ENCODE measurements around the gene TRIM7.
A peak's percentile ranks its signal among the peaks of the same experiment; 100 is the strongest.

Gene TRIM7

DNA sequence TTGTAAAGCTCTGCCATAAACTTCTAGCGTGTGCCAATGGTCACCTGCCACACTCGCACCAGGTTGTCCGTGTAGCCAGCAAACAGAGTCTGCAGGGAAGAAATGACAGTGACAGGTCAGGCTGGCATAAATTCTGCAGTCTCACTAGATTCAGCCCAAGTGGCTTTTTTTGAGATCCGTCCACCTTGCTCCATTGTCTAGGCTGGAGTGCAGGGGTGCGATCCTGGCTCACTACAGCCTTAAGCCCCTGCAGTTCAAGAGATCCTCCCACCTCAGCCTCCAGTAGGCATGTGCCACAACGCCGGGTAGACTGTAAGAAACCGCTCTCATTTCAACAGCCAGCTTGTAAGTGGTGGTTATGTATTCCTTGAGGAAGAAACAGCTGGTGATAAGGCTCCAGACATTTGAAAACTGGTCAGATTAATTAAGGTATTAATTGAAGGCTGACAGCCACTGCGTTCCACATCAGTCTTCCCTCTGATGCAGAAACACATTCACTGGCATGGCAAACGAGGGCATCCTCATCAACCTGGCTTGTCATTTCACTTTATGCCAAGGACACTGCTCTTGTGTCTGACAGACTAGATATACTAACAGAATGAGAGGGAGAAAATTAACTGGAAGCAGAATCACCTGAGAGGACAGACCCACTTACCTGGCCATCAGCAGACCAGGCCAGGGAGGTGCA, 32.1 kb upstream of the TRIM7 start:
- no peak for DNase-seq (ENCODE audit: low read depth in 1 of 2, low spot score in 1 of 2)
- in situ Hi-C loops (cut with HindIII; ENCODE audit: low pct_unique_long_range_greater_than_20kb, low sequenced_read_pairs), result no loop called here
- TF ChIP-seq JUND (IDR thresholded peaks at IDR 0.05; ENCODE audit: low read depth), result no peak

DNA sequence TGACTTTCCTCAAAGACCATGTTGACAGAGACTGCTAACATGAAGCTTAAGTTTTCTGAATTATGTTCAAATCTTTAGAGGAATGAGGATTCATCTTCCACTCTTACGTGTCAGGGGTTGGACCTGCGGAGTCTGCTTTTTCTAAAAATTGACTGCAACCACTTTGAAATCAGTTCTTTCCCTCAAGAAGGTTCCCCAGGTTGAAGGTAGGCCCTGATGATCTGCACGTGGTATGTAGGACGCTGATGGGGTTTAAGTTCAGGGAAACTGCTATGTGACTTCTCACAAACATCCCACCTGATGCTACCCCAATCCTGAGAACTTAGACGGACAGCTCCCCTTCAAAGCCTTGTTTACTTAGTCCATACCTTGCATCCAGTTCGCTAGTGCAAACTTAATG, 31.5 kb upstream of the TRIM7 start:
- in situ Hi-C loops (cut with HindIII; ENCODE audit: low pct_unique_long_range_greater_than_20kb, low sequenced_read_pairs), result no loop called here
- DNase-seq (ENCODE audit: low read depth in 1 of 2, low spot score in 1 of 2), result no peak
- no peak; the same call in 1 of the 2 replicates for TF ChIP-seq JUND (IDR thresholded peaks at IDR 0.05; ENCODE audit: low read depth)

DNA sequence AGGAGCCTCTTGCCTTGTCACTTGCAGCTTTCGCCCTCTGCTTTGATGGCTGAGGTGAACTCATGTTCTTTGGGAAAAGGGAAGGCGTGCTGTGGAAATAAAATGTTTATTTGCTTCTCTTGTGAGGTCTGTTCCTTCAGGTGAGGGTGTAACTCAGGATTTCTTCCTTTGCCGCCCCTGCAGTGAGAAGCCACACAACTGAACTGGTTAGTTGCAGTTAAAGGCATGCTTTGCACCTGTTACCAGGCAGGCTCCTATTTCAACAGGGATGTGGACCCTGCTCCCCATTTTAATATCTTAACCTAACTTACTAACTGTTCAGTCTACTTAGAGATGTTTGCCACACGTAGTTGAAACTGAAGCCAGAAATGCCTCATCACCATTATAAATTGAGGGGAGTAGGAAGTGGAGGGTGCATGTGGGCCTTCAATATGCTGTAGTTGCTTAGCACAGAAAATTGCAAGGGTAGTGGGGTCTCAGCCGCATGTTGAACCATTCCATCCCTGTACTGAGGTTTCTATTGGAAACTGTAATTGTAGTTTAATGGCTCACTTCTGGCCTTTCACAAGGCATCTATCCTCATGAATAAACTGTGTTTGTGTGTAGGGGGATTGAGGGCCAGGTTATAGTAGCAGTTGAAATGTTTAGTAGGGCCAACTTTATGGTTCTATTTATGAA, 30.8 kb upstream of the TRIM7 start:
- in situ Hi-C loops (cut with HindIII; ENCODE audit: low pct_unique_long_range_greater_than_20kb, low sequenced_read_pairs), result no loop called here
- TF ChIP-seq JUND (IDR thresholded peaks at IDR 0.05; ENCODE audit: low read depth), result no peak; the same call in 1 of the 2 replicates
- no peak for DNase-seq (ENCODE audit: low read depth in 1 of 2, low spot score in 1 of 2)

DNA sequence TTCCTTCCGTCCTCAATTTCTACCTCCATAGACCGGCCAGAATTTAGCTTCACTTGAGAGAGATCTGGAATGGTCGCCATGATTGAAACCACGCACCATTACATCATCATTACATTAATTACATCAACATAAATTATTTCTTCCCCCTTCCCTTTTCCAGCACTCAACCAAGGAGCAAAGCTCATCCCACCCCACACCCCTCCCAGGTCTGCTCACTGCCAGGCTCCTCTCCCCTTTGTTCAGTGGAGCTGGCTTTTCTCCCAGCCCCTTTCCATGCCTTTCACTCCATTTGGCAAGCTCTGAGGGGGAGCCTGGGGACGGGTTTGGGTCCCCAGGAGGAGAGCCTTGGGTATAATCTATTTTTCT, 30.3 kb upstream of the TRIM7 start:
- in situ Hi-C loops (cut with HindIII; ENCODE audit: low pct_unique_long_range_greater_than_20kb, low sequenced_read_pairs), result no loop called here
- TF ChIP-seq JUND (IDR thresholded peaks at IDR 0.05; ENCODE audit: low read depth), result no peak
- no peak for DNase-seq (ENCODE audit: low read depth in 1 of 2, low spot score in 1 of 2)

DNA sequence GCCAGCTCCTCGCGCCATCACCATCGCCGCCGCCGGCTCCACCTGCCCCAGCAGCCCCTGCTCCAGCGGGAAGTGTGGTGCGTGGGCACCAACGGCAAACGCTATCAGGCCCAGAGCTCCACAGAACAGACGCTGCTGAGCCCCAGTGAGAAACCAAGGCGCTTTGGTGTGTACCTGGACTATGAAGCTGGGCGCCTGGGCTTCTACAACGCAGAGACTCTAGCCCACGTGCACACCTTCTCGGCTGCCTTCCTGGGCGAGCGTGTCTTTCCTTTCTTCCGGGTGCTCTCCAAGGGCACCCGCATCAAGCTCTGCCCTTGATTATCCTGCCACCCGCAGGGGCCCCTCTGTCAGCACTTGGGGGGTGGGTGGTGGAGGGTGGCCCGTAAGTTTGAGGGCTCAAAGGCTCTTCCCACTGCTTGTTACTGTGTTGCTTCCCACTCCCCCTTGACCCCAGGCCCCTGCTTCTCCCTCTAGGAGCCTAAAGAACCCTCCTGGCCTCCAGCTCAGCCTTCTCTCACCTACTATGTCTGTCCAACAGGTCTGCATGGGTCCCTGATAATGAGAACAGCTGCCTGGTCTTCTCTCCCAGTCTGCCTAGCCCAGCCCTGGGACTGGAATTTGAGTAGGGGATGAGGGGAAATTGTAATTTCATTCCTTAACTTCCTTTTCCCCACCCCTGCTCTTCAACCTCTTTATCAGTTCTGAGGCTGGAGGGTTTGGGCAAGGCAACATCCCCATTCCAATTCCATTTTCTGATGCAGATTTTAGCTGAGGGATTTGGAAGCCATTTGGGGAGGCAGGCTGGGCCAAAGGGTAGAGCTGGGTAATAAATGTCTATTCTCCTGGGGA, 29.7 kb upstream of the TRIM7 start:
- in situ Hi-C loops (cut with HindIII; ENCODE audit: low pct_unique_long_range_greater_than_20kb, low sequenced_read_pairs), result no loop called here
- no peak for DNase-seq (ENCODE audit: low read depth in 1 of 2, low spot score in 1 of 2)
- TF ChIP-seq JUND (IDR thresholded peaks at IDR 0.05; ENCODE audit: low read depth), result 0 out of 2 replicates have a peak, but pooled peaks have one; percentile 23

DNA sequence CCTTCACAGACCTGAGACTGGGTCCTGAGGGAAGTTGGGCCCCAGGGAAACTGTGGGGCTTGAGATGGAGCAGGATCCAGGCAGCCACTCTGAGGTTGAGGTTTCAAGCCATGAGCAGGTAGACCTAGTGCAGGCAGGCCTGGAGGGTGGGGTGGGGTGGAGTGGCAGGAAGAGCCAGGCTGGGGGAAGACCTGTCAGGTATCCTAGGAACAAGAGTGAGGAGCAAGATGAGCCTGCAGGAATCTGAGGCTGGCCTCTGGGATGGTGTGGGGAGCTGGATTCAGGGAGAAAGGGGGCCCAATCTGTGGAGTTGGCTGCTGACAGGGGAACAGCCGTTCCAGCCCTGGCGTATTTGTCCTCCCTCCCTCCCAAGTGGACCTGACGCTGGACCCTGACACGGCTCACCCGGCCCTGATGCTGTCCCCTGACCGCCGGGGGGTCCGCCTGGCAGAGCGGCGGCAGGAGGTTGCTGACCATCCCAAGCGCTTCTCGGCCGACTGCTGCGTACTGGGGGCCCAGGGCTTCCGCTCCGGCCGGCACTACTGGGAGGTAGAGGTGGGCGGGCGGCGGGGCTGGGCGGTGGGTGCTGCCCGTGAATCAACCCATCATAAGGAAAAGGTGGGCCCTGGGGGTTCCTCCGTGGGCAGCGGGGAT, 28.9 kb upstream of the TRIM7 start:
- no peak for TF ChIP-seq JUND (IDR thresholded peaks at IDR 0.05; ENCODE audit: low read depth)
- in situ Hi-C loops (cut with HindIII; ENCODE audit: low pct_unique_long_range_greater_than_20kb, low sequenced_read_pairs), result no loop called here
- no peak for DNase-seq (ENCODE audit: low read depth in 1 of 2, low spot score in 1 of 2)

DNA sequence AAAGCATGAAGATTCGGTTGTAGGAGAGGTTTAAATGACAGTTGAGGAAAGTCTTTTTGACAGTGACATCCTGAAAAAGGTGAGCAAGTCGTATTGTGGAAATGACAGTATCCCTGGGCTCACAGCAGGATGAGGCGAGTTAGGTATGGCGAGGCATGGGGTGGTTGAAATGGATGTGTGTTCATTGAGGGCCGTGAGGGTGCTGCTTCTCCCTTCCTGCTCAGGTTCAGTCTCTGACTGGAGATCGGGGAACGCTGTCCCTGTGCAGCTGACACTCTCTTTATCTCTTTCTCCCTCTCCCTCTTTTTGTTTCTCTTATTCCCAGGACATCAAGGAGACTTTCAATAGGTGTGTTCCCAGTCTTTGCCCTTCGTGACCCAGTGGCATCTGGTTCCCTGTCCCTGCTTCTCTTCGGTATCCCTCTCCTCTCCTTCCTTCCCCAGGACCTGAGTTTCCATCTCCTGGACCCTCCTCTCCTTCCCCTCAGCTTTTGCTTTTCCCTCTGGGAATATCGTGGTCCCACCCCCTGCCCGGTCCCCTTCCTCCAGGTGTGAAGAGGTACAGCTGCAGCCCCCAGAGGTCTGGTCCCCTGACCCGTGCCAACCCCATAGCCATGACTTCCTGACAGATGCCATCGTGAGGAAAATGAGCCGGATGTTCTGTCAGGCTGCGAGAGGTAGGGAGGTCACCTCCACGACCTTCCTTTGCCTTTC, 28.2 kb upstream of the TRIM7 start:
- in situ Hi-C loops (cut with HindIII; ENCODE audit: low pct_unique_long_range_greater_than_20kb, low sequenced_read_pairs), result no loop called here
- no peak for DNase-seq (ENCODE audit: low read depth in 1 of 2, low spot score in 1 of 2)
- TF ChIP-seq JUND (IDR thresholded peaks at IDR 0.05; ENCODE audit: low read depth), result no peak

DNA sequence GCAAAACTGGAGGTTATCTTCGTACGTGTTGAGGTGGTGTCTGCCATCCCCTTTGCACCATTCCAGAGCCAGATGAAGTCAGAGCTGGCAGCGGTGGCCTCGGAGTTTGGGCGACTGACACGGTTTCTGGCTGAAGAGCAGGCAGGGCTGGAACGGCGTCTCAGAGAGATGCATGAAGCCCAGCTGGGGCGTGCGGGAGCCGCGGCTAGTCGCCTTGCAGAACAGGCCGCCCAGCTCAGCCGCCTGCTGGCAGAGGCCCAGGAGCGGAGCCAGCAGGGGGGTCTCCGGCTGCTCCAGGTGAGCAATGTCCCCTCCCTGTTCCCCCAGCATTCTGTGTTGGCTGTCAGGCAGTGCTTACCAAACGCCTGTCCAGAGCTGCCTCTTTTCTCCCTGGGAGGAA, 27.6 kb upstream of the TRIM7 start:
- TF ChIP-seq JUND (IDR thresholded peaks at IDR 0.05; ENCODE audit: low read depth), result no peak
- no peak for DNase-seq (ENCODE audit: low read depth in 1 of 2, low spot score in 1 of 2)
- in situ Hi-C loops (cut with HindIII; ENCODE audit: low pct_unique_long_range_greater_than_20kb, low sequenced_read_pairs), result no loop called here

DNA sequence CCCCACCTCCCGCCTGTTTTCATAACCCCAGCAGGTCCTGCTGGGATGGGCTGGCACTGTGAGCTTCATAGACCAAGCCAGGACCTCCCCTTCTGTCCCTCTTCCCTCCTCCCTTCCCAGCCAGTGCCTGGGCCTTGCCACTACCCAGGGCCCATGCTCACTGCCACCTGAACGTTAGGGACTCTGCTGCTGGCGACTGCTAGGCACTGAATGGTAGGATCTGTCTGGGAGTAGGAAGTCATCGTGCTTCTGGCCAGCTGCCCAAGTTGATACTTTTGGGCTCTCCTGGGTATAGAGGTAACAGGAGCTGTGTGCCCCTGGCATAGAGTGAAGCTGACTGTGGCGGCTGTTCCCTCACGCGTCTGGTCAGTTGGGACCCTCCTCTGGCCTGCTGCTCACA, 26.4 kb upstream of the TRIM7 start:
- DNase-seq (ENCODE audit: low read depth in 1 of 2, low spot score in 1 of 2), result no peak
- no peak for TF ChIP-seq JUND (IDR thresholded peaks at IDR 0.05; ENCODE audit: low read depth)
- in situ Hi-C loops (cut with HindIII; ENCODE audit: low pct_unique_long_range_greater_than_20kb, low sequenced_read_pairs), result no loop called here

DNA sequence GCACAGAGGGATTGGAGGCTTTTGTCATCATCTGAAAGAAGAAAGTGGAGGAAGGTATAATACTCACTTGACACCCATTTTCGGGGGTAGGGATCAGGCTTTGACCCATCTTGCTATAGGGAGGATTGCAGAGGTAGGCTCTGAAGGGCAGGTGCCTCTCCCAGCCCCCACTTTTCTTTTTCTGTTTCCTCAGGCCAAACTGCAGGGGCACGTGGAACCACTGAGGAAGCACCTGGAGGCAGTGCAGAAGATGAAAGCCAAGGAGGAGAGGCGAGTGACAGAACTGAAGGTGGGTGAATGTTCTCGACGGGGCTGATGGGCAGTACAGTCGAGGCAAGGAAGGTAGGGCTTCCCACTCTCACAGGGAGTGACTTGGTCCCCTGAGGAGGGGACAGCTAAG, 25.6 kb upstream of the TRIM7 start:
- no peak for DNase-seq (ENCODE audit: low read depth in 1 of 2, low spot score in 1 of 2)
- in situ Hi-C loops (cut with HindIII; ENCODE audit: low pct_unique_long_range_greater_than_20kb, low sequenced_read_pairs), result no loop called here
- no peak for TF ChIP-seq JUND (IDR thresholded peaks at IDR 0.05; ENCODE audit: low read depth)

DNA sequence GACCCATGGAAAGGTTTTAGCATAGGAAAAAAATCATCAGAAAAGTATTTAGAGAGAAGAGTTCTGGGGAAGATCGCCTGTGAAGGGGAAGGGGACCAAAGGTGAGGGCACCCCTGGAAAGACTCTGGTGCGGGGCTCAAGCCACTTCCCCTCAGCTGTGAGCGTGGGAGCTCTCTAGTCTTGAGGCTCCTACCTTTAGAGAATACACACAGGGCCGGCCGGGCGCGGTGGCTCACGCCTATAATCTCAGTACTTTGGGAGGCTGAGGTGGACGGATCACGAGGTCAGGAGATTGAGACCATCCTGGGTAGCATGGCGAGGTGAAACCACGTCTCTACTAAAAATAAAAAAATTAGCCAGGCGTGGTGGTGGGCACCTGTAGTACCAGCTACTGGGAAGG, 25.0 kb upstream of the TRIM7 start:
- TF ChIP-seq JUND (IDR thresholded peaks at IDR 0.05; ENCODE audit: low read depth), result no peak
- no peak for DNase-seq (ENCODE audit: low read depth in 1 of 2, low spot score in 1 of 2)
- in situ Hi-C loops (cut with HindIII; ENCODE audit: low pct_unique_long_range_greater_than_20kb, low sequenced_read_pairs), result no loop called here

Data from T47D (cell line).